K562 (cell line): Measurements from ENCODE around the gene CENPV. TPM values are rescaled to one million over a fixed set of nuclear protein-coding genes. Genes with fewer than 3 reads are reported as not detected.

Source experiments
- ATAC-seq: fragments of 200-7000 bp; cut with Tn5 transposase; 3 replicates; pipeline ENCODE4 v1.9.1; 2020; ENCODE audit warnings: moderate library complexity
- BruUV-seq: library from RNA; stranded (reverse); fragments of 400-500 nt; replicated peaks from 2 replicates; lab custom pipeline; 2021; lab: Mats Ljungman, UMichigan
- CTCF ChIA-PET: fragments of 300-600 bp; formaldehyde crosslinking; extraction: SDS; loops from one replicate; lab custom pipeline; 2021; ENCODE audit warnings: low intra/inter-chr PET ratio; lab: Yijun Ruan, JAX
- POLR2A ChIA-PET: fragments of 300-600, 350-650 bp; sonication (Branson Sonifier 250); formaldehyde crosslinking; extraction: SDS; loops from one replicate; lab custom pipeline; 2021; ENCODE audit warnings: antibody characterized with exemption, inconsistent platforms; lab: Yijun Ruan, JAX
- DNase-seq, 4 experiments: peaks; one replicate each; pipeline versions ENCODE4 v3.0.0 to v3.0.0-alpha.2; 2011 to 2018; ENCODE audit warnings: low spot score in 3 of 4, mixed read lengths in 3 of 4; ENCODE audit errors: extremely low read depth in 1 of 4
- FAIRE-seq: peaks from 2 replicates; lab custom pipeline; 2011; peaks lifted over from hg19 to GRCh38; lab: Jason Lieb, UNC
- H2AFZ ChIP-seq: 2 replicates; pipeline ENCODE4 v1.6.0; 2011; ENCODE audit warnings: low read depth, low read length, control low read depth, inconsistent platforms
- H3K27ac ChIP-seq: fragments of 200-600 bp; 3 replicates; pipeline ENCODE4 v1.8.0; 2011; ENCODE audit warnings: low read depth, mild to moderate bottlenecking, control low read depth, inconsistent platforms, low read length, moderate library complexity, mixed read lengths; ENCODE audit errors: extremely low read depth
- H3K27me3 ChIP-seq, 2 experiments: fragments of 300-600 bp in 1 of 2; 2 replicates in 1 of 2; 3 replicates in 1 of 2; pipeline versions ENCODE4 v1.6.0 to v1.8.0; 2011; ENCODE audit warnings: inconsistent platforms in 2 of 2, low read length in 2 of 2, mild to moderate bottlenecking in 1 of 2, mixed read lengths in 1 of 2, moderate library complexity in 1 of 2; ENCODE audit not compliant: control insufficient read depth in 2 of 2, insufficient read depth in 2 of 2
- H3K36me3 ChIP-seq: fragments of 300-600 bp; 3 replicates; pipeline ENCODE4 v1.8.0; 2011; ENCODE audit warnings: mild to moderate bottlenecking, low read length, inconsistent platforms; ENCODE audit not compliant: control insufficient read depth, insufficient read depth
- H3K4me1 ChIP-seq, 2 experiments: fragments of 200-600 bp in 1 of 2; replicated peaks in 1 of 2; 2 replicates in 1 of 2; 3 replicates in 1 of 2; pipeline versions ENCODE4 v1.5.1 to v1.8.0; 2011; ENCODE audit warnings: inconsistent platforms in 2 of 2, low read length in 2 of 2, mild to moderate bottlenecking in 1 of 2, mixed read lengths in 1 of 2, moderate library complexity in 1 of 2; ENCODE audit not compliant: control insufficient read depth in 2 of 2, insufficient read depth in 2 of 2
- H3K4me2 ChIP-seq: 2 replicates; pipeline ENCODE4 v1.6.1; 2011; ENCODE audit warnings: low read length, control low read depth, inconsistent platforms, mixed read lengths; ENCODE audit not compliant: insufficient read depth
- H3K4me3 ChIP-seq: fragments of 200-600 bp; sonication (generic), shearing (Covaris generic); 2 replicates; pipeline ENCODE4 v1.5.1; 2016; ENCODE audit warnings: control low read depth, inconsistent platforms
- H3K79me2 ChIP-seq: fragments of 200-600 bp; 3 replicates; pipeline ENCODE4 v1.8.0; 2011; ENCODE audit warnings: low read length, inconsistent platforms; ENCODE audit not compliant: control insufficient read depth, insufficient read depth
- H3K9ac ChIP-seq, 2 experiments: 2 replicates each; pipeline versions ENCODE4 v1.6.0 to v1.6.1; 2011; ENCODE audit warnings: low read depth in 2 of 2, low read length in 2 of 2, control low read depth in 1 of 2, inconsistent platforms in 1 of 2, mild to moderate bottlenecking in 1 of 2, mixed read lengths in 1 of 2; ENCODE audit not compliant: insufficient read depth in 1 of 2
- H3K9me1 ChIP-seq: one replicate; pipeline ENCODE4 v1.6.0; 2011; ENCODE audit warnings: inconsistent platforms, mild to moderate bottlenecking, low read length, moderate library complexity; ENCODE audit not compliant: control insufficient read depth, insufficient read depth
- H3K9me3 ChIP-seq: replicated peaks from 2 replicates; pipeline ENCODE4 v1.5.1; 2011; ENCODE audit warnings: low read depth, low read length, inconsistent platforms; ENCODE audit not compliant: control insufficient read depth, insufficient read depth
- H4K20me1 ChIP-seq: replicated peaks from 2 replicates; pipeline ENCODE4 v1.6.1; 2011; ENCODE audit warnings: low read length, inconsistent platforms, mixed read lengths; ENCODE audit not compliant: control insufficient read depth, insufficient read depth
- ADNP ChIP-seq: fragments of 200-800 bp; sonication (Bioruptor generic); IDR thresholded peaks from 2 replicates; pipeline ENCODE4 v1.6.1; 2016; ENCODE audit warnings: missing genetic modification characterization, missing compliant biosample characterization
- E2F1 ChIP-seq: sonication (generic); formaldehyde crosslinking; IDR thresholded peaks from 2 replicates; pipeline ENCODE4 v1.8.1; 2023; ENCODE audit warnings: mild to moderate bottlenecking, missing genetic modification reagents, moderate library complexity
- ELK1 ChIP-seq: sonication (generic); formaldehyde crosslinking; IDR thresholded peaks from 2 replicates; pipeline ENCODE4 v1.8.1; 2022; ENCODE audit warnings: missing genetic modification reagents
- FOXK2 ChIP-seq, 2 experiments: fragments of 450-650 bp; IDR thresholded peaks in 1 of 2; conservative IDR thresholded peaks in 1 of 2; 2 replicates each; pipeline ENCODE4 v1.6.1; 2016; ENCODE audit warnings: low read depth in 2 of 2, mild to moderate bottlenecking in 1 of 2
- GTF2F1 ChIP-seq: IDR thresholded peaks from 2 replicates; pipeline ENCODE4 v1.6.1; 2011; ENCODE audit warnings: low read depth, low read length, improper control_type of control experiment
- L3MBTL2 ChIP-seq: fragments of 450-650 bp; IDR thresholded peaks from 2 replicates; pipeline ENCODE4 v1.6.1; 2016; ENCODE audit warnings: mild to moderate bottlenecking, moderate library complexity
- NCOR1 ChIP-seq: fragments of 450-650 bp; IDR thresholded peaks from 2 replicates; pipeline ENCODE4 v1.6.1; 2016; ENCODE audit warnings: mild to moderate bottlenecking, moderate library complexity
- NR3C1 ChIP-seq: sonication (generic); formaldehyde crosslinking; IDR thresholded peaks from 2 replicates; pipeline ENCODE4 v1.8.1; 2022; ENCODE audit warnings: missing genetic modification reagents
- PTTG1 ChIP-seq: fragments of 450-650 bp; IDR thresholded peaks from 2 replicates; pipeline ENCODE4 v1.6.1; 2016; ENCODE audit warnings: low read depth, mild to moderate bottlenecking, missing genetic modification characterization, missing compliant biosample characterization
- RNF2 ChIP-seq: sonication (generic); IDR thresholded peaks from 2 replicates; pipeline ENCODE4 v1.6.1; 2016
- SPI1 ChIP-seq: IDR thresholded peaks from 2 replicates; pipeline ENCODE4 v1.6.1; 2011; ENCODE audit warnings: low read depth, low read length, control low read depth, borderline replicate concordance
- ZBTB1 ChIP-seq: sonication (generic); formaldehyde crosslinking; IDR thresholded peaks from 2 replicates; pipeline ENCODE4 v1.8.1; 2023; ENCODE audit warnings: missing genetic modification reagents, low read depth, mild to moderate bottlenecking, borderline replicate concordance
- ZNF398 ChIP-seq: fragments of 250-450 bp; sonication (Bioruptor Pico); IDR thresholded peaks from 2 replicates; pipeline ENCODE4 v1.8.0; 2021; ENCODE audit warnings: moderate library complexity, mild to moderate bottlenecking, inconsistent platforms
- ZNF41 ChIP-seq: fragments of 250-450 bp; sonication (Bioruptor Pico); conservative IDR thresholded peaks from 2 replicates; pipeline ENCODE4 v1.4.0; 2020; ENCODE audit warnings: mild to moderate bottlenecking
- WGBS: fragments of 100-300 bp; shearing (Covaris generic); methylation state at CpG from one replicate; pipeline ENCODE4 v1.1.6; 2016; ENCODE audit warnings: low coverage, mixed read lengths; ENCODE audit not compliant: insufficient coverage; ENCODE audit errors: missing lambda C conversion rate; 5-methylcytosine and 5-hydroxymethylcytosine counted together
- in situ Hi-C: fragments of 300-500 bp; cut with MboI; formaldehyde crosslinking; loops from 4 replicates; pipeline ENCODE4 v1.15.0; 2018; ENCODE audit warnings: inconsistent platforms, mixed read lengths
- intact Hi-C: fragments of 100-400 bp; cut with micrococcal nuclease; formaldehyde crosslinking; loops from 2 replicates; pipeline ENCODE4 v1.14.2; 2022
- polyA plus RNA-seq, 8 experiments: library from polyadenylated mRNA; depleted of rRNA in 4 of 8; stranded (reverse) in 5 of 8; unstranded in 3 of 8; fragments of >200 nt; fragmentation: Nextera tagmentation in 2 of 8; fragmentation: Illumina TruSeq in 1 of 8; extraction: Ambion mirVana in 2 of 8; extraction: Trizol in 1 of 8; gene quantifications; 2 replicates each; pipeline versions ENCODE4 v1.2.1 to v1.2.3, GENCODE V29; 2011 to 2014; ENCODE audit warnings: inconsistent platforms in 1 of 8, missing spikeins in 1 of 8
- total RNA-seq, 7 experiments: library from RNA; depleted of rRNA in 6 of 7; stranded (reverse); fragments of >200 nt in 6 of 7; fragmentation: Illumina TruSeq in 2 of 7; extraction: Trizol in 2 of 7; gene quantifications; 2 replicates each; pipeline versions ENCODE4 v1.2.1 to v1.2.3, GENCODE V29; 2011 to 2021; ENCODE audit warnings: low replicate concordance in 1 of 7

CENPV gene
- total and polyA plus RNA-seq, 9 of the 15 experiments (the other 6 are each of a cell fraction or from before 2014, with no cell fraction given): 17.8 to 131 (median 89.3) TPM

GRCh38 chr17:16314189-16314588 is 39.1 kb downstream of the CENPV start (continued):
- TF ChIP-seq ELK1: no peak
- TF ChIP-seq ZNF41: no peak
- TF ChIP-seq, all 486 proteins: peak for 0

- Histone ChIP-seq H2AFZ (no peak overlapping the region), H3K9me3 (no peaks in the 10 kb centered on the region), H3K9me1 (no peaks in the 10 kb centered on the region), H3K36me3 (no peaks in the 10 kb centered on the region), H4K20me1 (peaks cover 14% of the 10 kb centered on the region), H3K4me3 (no peak overlapping the region), H3K27ac (0 out of 3 replicates have a peak overlapping the region, but pooled peaks have one; percentile 4), H3K4me1 (peaks cover 0 to 14% of the 10 kb centered on the region in 2 experiments; a peak in 3 of 5 replicates), H3K27me3 (no peaks in the 10 kb centered on the region), H3K4me2 (peak overlapping the region; percentile 20; the same call in 1 of the 2 replicates), H3K9ac (no peak overlapping the region), H3K79me2 (no peaks in the 10 kb centered on the region)
- FAIRE-seq (peak; percentile 96), DNase-seq (peak; percentile 59 to 78 (median 69)), ATAC-seq (peak; percentile 91)
- in situ Hi-C loops: no loop called here
- 3% methylated on average over 7 of the region's 7 CpGs for WGBS
- BruUV-seq: no TSS peak
- ChIA-PET CTCF (no interaction called here), POLR2A (interaction anchor here (0.6 to 1.9 kb wide), 9 partner anchors 10 to 69 kb away, joined by 3 to 5 read pairs (median 3); partner anchors contain the start of genes CENPV and UBB)
- intact Hi-C loops: no loop called here
- TF ChIP-seq ZNF398 (no peak), L3MBTL2 (peak; percentile 19; the same call in 1 of the 2 replicates), E2F1 (CRISPR knock-in tag) (no peak), FOXK2 (conservative IDR thresholded peaks at IDR 0.05 in 1 of 2, IDR thresholded peaks at IDR 0.05 in 1 of 2; ENCODE audit: low read depth in 2 of 2) (peak; percentile 66 to 72), PTTG1 (tag) (no peak), SPI1 (no peak), NCOR1 (peak; percentile 91), RNF2 (peak; percentile 39; the same call in 1 of the 2 replicates), ZBTB1 (CRISPR knock-in tag) (no peak), ADNP (tag) (no peak), GTF2F1 (no peak), NR3C1 (no peak)
Observed at GRCh38 chr17:16313139-16314090, 39.9 kb downstream of the CENPV start.
